ENCODE data around the gene MTHFD2L. TPM values are rescaled to one million over a fixed set of nuclear protein-coding genes. Genes with fewer than 3 reads are reported as not detected.

The MTHFD2L gene
- total RNA-seq, 1 donor from 2014 or later: 13.6 TPM

DNA sequence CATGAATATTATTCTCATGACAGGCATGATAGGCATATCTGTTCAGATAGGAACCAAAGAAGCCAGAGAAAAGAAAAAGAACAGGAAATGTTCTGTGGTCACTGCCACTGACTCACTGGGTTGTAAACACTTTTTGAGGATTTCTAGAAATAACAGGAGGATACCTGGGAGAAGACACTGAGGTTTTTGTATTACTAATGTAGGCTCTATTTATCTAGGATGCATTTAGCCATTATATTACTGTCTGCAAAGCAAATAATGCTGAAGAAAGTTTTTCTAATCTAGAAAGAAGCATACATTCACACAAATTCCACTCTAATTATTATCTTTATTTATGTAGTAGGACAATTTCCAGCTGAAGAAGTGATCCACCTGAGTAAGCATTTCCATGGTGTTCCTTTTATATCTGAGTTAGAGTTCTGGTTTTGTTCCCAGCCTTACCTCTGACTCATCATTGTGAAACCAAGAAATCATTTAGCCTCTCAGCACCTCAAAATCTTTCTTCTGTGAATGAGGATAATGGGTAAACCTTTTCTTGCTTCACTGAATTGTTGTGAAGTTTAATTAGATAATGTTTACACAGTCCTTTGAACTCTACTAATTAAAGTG lies 110.2 kb downstream of the MTHFD2L start:
- Mint-ChIP-seq H3K4me3 (ENCODE audit: unreplicated experiment) (no peak overlapping the region), H3K9me3 (ENCODE audit: unreplicated experiment) (no peaks in the 10 kb centered on the region), H3K4me1 (ENCODE audit: unreplicated experiment) (no peaks in the 10 kb centered on the region), H3K36me3 (ENCODE audit: low read depth, unreplicated experiment) (no peaks in the 10 kb centered on the region), H3K27me3 (ENCODE audit: unreplicated experiment) (no peaks in the 10 kb centered on the region), H3K27ac (ENCODE audit: unreplicated experiment) (no peak overlapping the region)
- TF ChIP-seq, protein P1, sequence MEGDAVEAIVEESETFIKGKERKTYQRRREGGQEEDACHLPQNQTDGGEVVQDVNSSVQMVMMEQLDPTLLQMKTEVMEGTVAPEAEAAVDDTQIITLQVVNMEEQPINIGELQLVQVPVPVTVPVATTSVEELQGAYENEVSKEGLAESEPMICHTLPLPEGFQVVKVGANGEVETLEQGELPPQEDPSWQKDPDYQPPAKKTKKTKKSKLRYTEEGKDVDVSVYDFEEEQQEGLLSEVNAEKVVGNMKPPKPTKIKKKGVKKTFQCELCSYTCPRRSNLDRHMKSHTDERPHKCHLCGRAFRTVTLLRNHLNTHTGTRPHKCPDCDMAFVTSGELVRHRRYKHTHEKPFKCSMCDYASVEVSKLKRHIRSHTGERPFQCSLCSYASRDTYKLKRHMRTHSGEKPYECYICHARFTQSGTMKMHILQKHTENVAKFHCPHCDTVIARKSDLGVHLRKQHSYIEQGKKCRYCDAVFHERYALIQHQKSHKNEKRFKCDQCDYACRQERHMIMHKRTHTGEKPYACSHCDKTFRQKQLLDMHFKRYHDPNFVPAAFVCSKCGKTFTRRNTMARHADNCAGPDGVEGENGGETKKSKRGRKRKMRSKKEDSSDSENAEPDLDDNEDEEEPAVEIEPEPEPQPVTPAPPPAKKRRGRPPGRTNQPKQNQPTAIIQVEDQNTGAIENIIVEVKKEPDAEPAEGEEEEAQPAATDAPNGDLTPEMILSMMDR (IDR thresholded peaks at IDR 0.05; ENCODE audit: unreplicated experiment): no peak
- DNase-seq (ENCODE audit: low spot score): no peak

- H3K27me3 Mint-ChIP-seq (ENCODE audit: unreplicated experiment): no peaks in the 10 kb centered on the region
- no peak overlapping the region for H3K27ac Mint-ChIP-seq (ENCODE audit: unreplicated experiment)
- TF ChIP-seq, protein P1 (IDR thresholded peaks at IDR 0.05; ENCODE audit: unreplicated experiment): no peak
- no peak overlapping the region for H3K4me3 Mint-ChIP-seq (ENCODE audit: unreplicated experiment)
- no peak for DNase-seq (ENCODE audit: low spot score)
- H3K4me1 Mint-ChIP-seq (ENCODE audit: unreplicated experiment): no peaks in the 10 kb centered on the region
- H3K36me3 Mint-ChIP-seq (ENCODE audit: low read depth, unreplicated experiment): no peaks in the 10 kb centered on the region
- no peaks in the 10 kb centered on the region for H3K9me3 Mint-ChIP-seq (ENCODE audit: unreplicated experiment)
These were observed 110.7 kb downstream of the MTHFD2L start for GRCh38 chr4:74268643-74269042.

- Mint-ChIP-seq H3K9me3 (ENCODE audit: unreplicated experiment) (no peaks in the 10 kb centered on the region), H3K27ac (ENCODE audit: unreplicated experiment) (no peak overlapping the region), H3K27me3 (ENCODE audit: unreplicated experiment) (no peaks in the 10 kb centered on the region), H3K4me3 (ENCODE audit: unreplicated experiment) (no peak overlapping the region), H3K4me1 (ENCODE audit: unreplicated experiment) (no peaks in the 10 kb centered on the region), H3K36me3 (ENCODE audit: low read depth, unreplicated experiment) (no peaks in the 10 kb centered on the region)
- TF ChIP-seq, protein P1 (IDR thresholded peaks at IDR 0.05; ENCODE audit: unreplicated experiment): no peak
- DNase-seq (ENCODE audit: low spot score): no peak
These were observed 120.6 kb downstream of the MTHFD2L start for GRCh38 chr4:74278490-74278889.

DNA sequence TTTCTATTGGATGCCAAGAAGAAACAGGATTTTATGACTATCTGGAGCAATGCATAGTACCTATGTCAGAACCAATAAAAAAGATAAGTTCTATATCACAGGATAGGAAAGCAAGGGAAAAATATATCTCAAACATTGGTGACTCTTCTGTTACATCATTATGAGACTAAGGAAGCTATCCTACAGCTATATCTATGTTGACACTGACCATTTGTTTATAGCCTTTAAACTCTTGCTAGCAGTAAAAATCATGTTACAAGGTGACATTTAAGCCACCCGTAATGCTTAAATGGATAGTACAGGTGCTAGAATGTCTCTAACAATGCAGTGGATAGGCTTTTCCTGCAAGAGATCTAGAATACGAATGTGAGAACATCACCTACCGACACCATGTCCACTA lies 121.8 kb downstream of the MTHFD2L start:
- Mint-ChIP-seq H3K4me1 (ENCODE audit: unreplicated experiment) (no peaks in the 10 kb centered on the region), H3K9me3 (ENCODE audit: unreplicated experiment) (no peaks in the 10 kb centered on the region), H3K27ac (ENCODE audit: unreplicated experiment) (no peak overlapping the region), H3K36me3 (ENCODE audit: low read depth, unreplicated experiment) (no peaks in the 10 kb centered on the region), H3K27me3 (ENCODE audit: unreplicated experiment) (no peaks in the 10 kb centered on the region), H3K4me3 (ENCODE audit: unreplicated experiment) (no peak overlapping the region)
- TF ChIP-seq, protein P1 (IDR thresholded peaks at IDR 0.05; ENCODE audit: unreplicated experiment): no peak
- DNase-seq (ENCODE audit: low spot score): no peak

GRCh38 chr4:74282926-74283325 lies 125.0 kb downstream of the MTHFD2L start:
- no peak for DNase-seq (ENCODE audit: low spot score)
- Mint-ChIP-seq H3K4me3 (ENCODE audit: unreplicated experiment) (no peak overlapping the region), H3K27ac (ENCODE audit: unreplicated experiment) (no peak overlapping the region), H3K36me3 (ENCODE audit: low read depth, unreplicated experiment) (no peaks in the 10 kb centered on the region), H3K4me1 (ENCODE audit: unreplicated experiment) (no peaks in the 10 kb centered on the region), H3K27me3 (ENCODE audit: unreplicated experiment) (no peaks in the 10 kb centered on the region), H3K9me3 (ENCODE audit: unreplicated experiment) (no peaks in the 10 kb centered on the region)
- TF ChIP-seq, protein P1 (IDR thresholded peaks at IDR 0.05; ENCODE audit: unreplicated experiment): no peak

Measured in endothelial cell (in vitro differentiated cells).